Large intestine (tissue), 12 donors: ENCODE results near the gene IL19. TPM values are rescaled to one million over a fixed set of nuclear protein-coding genes. Genes with fewer than 3 reads are reported as not detected.

Source experiments
- DNase-seq, 2 donors: peaks; one replicate each; pipeline versions ENCODE4 v3.0.0 to v3.0.0-alpha.2; 2013
- H3K27ac ChIP-seq: one replicate; pipeline ENCODE4 v1.5.1; 2013; ENCODE audit warnings: low read length
- H3K27me3 ChIP-seq: 2 replicates; pipeline ENCODE4 v1.6.1; 2013; ENCODE audit warnings: low read length; ENCODE audit not compliant: control insufficient read depth, insufficient read depth
- H3K36me3 ChIP-seq: 2 replicates; pipeline ENCODE4 v1.6.1; 2013; ENCODE audit warnings: low read length; ENCODE audit not compliant: control insufficient read depth, insufficient read depth
- H3K4me1 ChIP-seq: one replicate; pipeline ENCODE4 v1.6.1; 2013; ENCODE audit warnings: low read length; ENCODE audit not compliant: control insufficient read depth, insufficient read depth
- H3K4me3 ChIP-seq: one replicate; pipeline ENCODE4 v1.5.1; 2013; ENCODE audit warnings: low read length
- H3K9me3 ChIP-seq: one replicate; pipeline ENCODE4 v1.6.1; 2013; ENCODE audit warnings: mild to moderate bottlenecking, low read depth, low read length, moderate library complexity; ENCODE audit not compliant: control insufficient read depth
- WGBS: methylation state at CpG from one replicate; pipeline ENCODE4 v1.1.5; 2013; ENCODE audit warnings: low lambda C conversion rate; ENCODE audit not compliant: insufficient coverage; 5-methylcytosine and 5-hydroxymethylcytosine counted together
- long read RNA-seq, 11 donors: transcript quantifications; one replicate each; lab custom pipeline, GENCODE V29; 2026
- polyA plus RNA-seq: library from polyadenylated mRNA; unstranded; fragments of 120-200 nt; gene quantifications from one replicate; pipeline ENCODE4 v1.2.1, GENCODE V29; 2013

IL19 gene, protein sequence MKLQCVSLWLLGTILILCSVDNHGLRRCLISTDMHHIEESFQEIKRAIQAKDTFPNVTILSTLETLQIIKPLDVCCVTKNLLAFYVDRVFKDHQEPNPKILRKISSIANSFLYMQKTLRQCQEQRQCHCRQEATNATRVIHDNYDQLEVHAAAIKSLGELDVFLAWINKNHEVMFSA
- polyA plus RNA-seq, result not detected
- long read RNA-seq, donor 1, result 0 reads
- long read RNA-seq, donor 2, result 0 reads
- long read RNA-seq, donor 3, result 0 reads
- long read RNA-seq, donor 4, result 0 reads
- long read RNA-seq, donor 5, result 0 reads
- long read RNA-seq, donor 6, result 0 reads
- long read RNA-seq, donor 7, result 0 reads
- long read RNA-seq, donor 8, result 0 reads
- long read RNA-seq, donor 9, result 0 reads
- long read RNA-seq, donor 10, result 0 reads
- long read RNA-seq, donor 11, result 0 reads

DNA sequence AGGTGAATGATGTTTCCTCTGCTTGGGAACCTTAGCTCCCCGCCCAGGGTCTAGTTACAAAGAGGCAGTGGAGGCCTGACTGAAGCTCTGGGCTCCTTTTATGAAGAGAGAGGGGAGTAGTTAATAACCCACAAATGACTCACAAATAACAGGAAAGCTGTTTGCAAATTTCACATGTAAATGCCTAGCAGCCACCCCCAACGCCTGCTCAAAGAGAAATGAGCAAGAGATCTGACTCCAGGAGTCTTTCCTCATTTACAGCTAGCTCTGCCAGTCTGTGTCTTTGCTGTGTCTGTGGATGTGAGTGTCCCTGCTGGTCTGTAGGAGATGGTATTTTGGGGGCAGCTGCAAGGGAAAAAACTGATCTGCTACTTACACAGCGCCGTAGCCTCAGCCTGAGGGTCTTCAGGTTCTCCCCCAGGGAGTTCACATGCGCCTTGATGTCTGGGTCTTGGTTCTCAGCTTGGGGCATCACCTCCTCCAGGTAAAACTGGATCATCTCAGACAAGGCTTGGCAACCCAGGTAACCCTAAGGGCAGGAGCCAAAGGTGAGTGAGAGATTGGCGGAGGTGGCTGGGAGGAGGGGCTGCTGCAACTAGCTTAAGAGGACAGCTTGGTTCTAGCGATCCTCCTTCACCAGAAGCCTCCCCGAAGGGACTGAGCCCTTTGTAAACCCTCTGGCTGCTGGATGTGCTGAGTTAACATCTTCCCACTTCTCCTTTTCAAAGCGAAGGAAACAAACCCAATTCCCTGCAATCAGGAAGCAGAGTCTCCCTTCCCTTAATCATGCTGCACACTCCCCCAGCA is at the start of gene IL19:
Gene IL19 (plus strand): TSS at position 243 of the 807 bp plus-strand sequence. CDS start 65,890 bp downstream, outside the sequence.
- Histone ChIP-seq H3K27ac (no peak within 1 kb of the TSS), H3K27me3 (peaks cover 7% of the 10 kb centered on the region), H3K36me3 (no peaks in the 10 kb centered on the region), H3K4me1 (no peaks in the 10 kb centered on the region), H3K4me3 (no peak within 1 kb of the TSS), H3K9me3 (no peaks in the 10 kb centered on the region)
- no CpG with 5 or more reads among the region's 9 CpGs for WGBS
- no peak for DNase-seq

- Histone ChIP-seq H3K27ac (no peak overlapping the region), H3K4me1 (no peaks in the 10 kb centered on the region)
These were observed 49.1 kb upstream of the IL19 start for GRCh38 chr1:206721454-206721853.

DNA sequence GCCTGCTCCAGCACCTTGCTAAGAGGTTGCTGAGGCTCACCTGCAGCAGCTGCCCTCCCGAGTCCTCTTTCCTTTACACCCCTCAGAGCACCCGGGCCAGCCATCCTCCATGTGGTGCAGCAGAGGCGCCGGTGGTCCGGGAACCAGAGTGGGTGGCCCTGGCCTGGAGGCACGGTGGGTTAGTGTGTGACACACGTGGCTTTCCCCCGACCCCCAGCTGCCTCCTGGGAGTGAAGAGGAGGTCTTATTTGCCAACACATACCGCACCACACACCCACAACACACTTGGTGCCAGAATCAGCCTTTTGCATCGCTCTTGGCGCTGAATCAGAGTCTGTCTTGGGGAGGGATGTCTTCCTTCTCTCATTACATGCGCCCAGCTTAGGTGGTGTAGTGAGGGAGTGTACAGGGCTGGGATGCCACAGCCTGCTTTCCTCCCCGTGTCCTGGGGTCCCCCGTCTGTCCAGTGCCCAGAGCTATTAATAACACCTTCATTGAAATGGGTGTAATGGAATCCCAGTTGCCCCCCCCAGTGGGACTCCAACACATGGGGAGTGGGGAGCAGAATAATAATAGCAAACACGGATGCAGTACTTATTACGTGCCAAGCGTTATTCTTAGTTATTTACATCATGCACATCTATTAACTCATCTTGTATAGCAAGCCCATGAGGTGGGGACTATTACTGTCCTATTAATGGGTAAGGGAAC is 47.7 kb upstream of the IL19 start:
- no peaks in the 10 kb centered on the region for H3K9me3 ChIP-seq
- H3K27me3 ChIP-seq, result no peaks in the 10 kb centered on the region
- no peak overlapping the region for H3K27ac ChIP-seq
- H3K4me3 ChIP-seq, result no peak overlapping the region
- no peaks in the 10 kb centered on the region for H3K4me1 ChIP-seq
- DNase-seq, result no peak
- no peaks in the 10 kb centered on the region for H3K36me3 ChIP-seq
- WGBS, result no CpG with 5 or more reads among the region's 17 CpGs

More at GRCh38 chr1:206721454-206721853, 49.1 kb upstream of the IL19 start:
- no CpG with 5 or more reads among the region's 1 CpG for WGBS
- no peaks in the 10 kb centered on the region for H3K36me3 ChIP-seq
- DNase-seq, result no peak
- no peak overlapping the region for H3K4me3 ChIP-seq
- no peaks in the 10 kb centered on the region for H3K9me3 ChIP-seq
- H3K27me3 ChIP-seq, result no peaks in the 10 kb centered on the region

DNA sequence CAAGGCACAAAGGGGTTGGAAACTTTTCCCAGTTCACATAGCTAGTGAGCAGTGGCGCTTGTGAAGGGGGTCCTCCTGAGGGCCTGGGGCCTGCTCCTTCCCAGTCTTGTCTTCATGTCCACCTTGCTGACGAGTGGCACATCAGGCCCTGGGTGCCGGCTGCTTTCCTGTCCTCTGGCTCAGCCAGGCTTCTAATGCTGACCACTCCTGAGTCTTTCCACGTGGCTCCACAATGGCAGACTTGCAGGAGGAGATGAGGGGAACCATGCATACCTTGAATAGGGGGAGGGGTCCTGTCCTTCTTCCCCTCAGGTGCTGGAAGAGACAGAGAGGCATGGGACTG is 47.1 kb upstream of the IL19 start:
- DNase-seq, result no peak
- Histone ChIP-seq H3K4me1 (no peaks in the 10 kb centered on the region), H3K36me3 (no peaks in the 10 kb centered on the region), H3K4me3 (no peak overlapping the region), H3K27me3 (no peaks in the 10 kb centered on the region), H3K27ac (no peak overlapping the region), H3K9me3 (no peaks in the 10 kb centered on the region)
- WGBS, result no CpG with 5 or more reads among the region's 4 CpGs

GRCh38 chr1:206723805-206724472 is 46.6 kb upstream of the IL19 start:
- whole genome bisulfite sequencing, result no CpG with 5 or more reads among the region's 12 CpGs
- Histone ChIP-seq H3K4me1 (no peaks in the 10 kb centered on the region), H3K36me3 (peaks cover 5% of the 10 kb centered on the region), H3K27ac (no peak overlapping the region), H3K4me3 (no peak overlapping the region), H3K9me3 (no peaks in the 10 kb centered on the region), H3K27me3 (no peaks in the 10 kb centered on the region)
- no peak for DNase-seq

- Histone ChIP-seq H3K27me3 (no peaks in the 10 kb centered on the region), H3K36me3 (peaks cover 19% of the 10 kb centered on the region), H3K9me3 (no peaks in the 10 kb centered on the region), H3K27ac (no peak overlapping the region), H3K4me3 (no peak overlapping the region), H3K4me1 (no peaks in the 10 kb centered on the region)
- DNase-seq, result no peak
- no CpG with 5 or more reads among the region's 9 CpGs for WGBS
These were observed 45.2 kb upstream of the IL19 start for GRCh38 chr1:206725109-206725963.

- DNase-seq, result no peak
- peaks cover 47% of the 10 kb centered on the region for H3K36me3 ChIP-seq
- no CpG with 5 or more reads among the region's 8 CpGs for WGBS
- no peaks in the 10 kb centered on the region for H3K9me3 ChIP-seq
- no peaks in the 10 kb centered on the region for H3K27me3 ChIP-seq
- no peak overlapping the region for H3K27ac ChIP-seq
- no peak overlapping the region for H3K4me3 ChIP-seq
- H3K4me1 ChIP-seq, result no peaks in the 10 kb centered on the region
These were observed 42.4 kb upstream of the IL19 start for GRCh38 chr1:206727981-206728696.

DNA sequence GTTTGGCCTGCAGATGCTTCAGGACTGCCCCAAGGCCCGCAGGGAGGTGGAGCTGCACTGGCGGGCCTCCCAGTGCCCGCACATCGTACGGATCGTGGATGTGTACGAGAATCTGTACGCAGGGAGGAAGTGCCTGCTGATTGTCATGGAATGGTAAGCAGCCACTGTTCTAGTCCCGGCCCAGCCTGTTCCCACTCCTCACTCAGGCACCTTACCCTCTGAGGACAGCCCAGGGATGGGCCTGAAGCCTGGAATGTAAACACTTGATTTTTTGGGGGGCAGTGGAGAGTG is 41.9 kb upstream of the IL19 start:
- Histone ChIP-seq H3K4me1 (no peaks in the 10 kb centered on the region), H3K4me3 (no peak overlapping the region), H3K27ac (no peak overlapping the region), H3K9me3 (no peaks in the 10 kb centered on the region), H3K36me3 (peaks cover 50% of the 10 kb centered on the region), H3K27me3 (no peaks in the 10 kb centered on the region)
- WGBS, result no CpG with 5 or more reads among the region's 9 CpGs
- DNase-seq, result no peak

DNA sequence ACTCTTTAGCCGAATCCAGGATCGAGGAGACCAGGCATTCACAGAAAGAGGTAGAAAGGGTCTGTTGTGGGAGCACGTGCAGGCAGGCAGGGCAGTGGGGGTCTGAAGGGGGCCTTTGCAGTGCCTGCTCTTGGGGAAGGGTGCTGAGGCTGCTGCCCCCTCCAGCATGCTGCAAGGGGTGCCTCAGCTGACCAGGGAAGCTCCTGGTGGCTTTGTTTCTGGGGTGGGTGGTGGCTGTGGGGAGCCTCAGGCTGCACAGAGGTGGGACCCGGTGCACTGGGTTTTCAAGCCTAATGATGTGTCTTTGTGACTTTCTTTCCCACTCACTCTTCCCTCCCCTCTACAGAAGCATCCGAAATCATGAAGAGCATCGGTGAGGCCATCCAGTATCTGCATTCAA is 41.5 kb upstream of the IL19 start:
- DNase-seq, result no peak
- H3K4me3 ChIP-seq, result no peak overlapping the region
- no peaks in the 10 kb centered on the region for H3K9me3 ChIP-seq
- H3K36me3 ChIP-seq, result peaks cover 54% of the 10 kb centered on the region
- H3K27ac ChIP-seq, result no peak overlapping the region
- no peaks in the 10 kb centered on the region for H3K27me3 ChIP-seq
- WGBS, result no CpG with 5 or more reads among the region's 6 CpGs
- H3K4me1 ChIP-seq, result no peaks in the 10 kb centered on the region
